Neuron (in vitro differentiated cells): Measurements from ENCODE around the gene MRPL17.

Experiments
- H2AFZ ChIP-seq: one replicate; pipeline ENCODE4 v1.6.1; 2013; ENCODE audit warnings: low read depth, mild to moderate bottlenecking, inconsistent platforms, low read length, moderate library complexity
- H3K27me3 ChIP-seq: one replicate; pipeline ENCODE4 v1.6.1; 2013; ENCODE audit warnings: low read length; ENCODE audit not compliant: insufficient read depth
- H3K36me3 ChIP-seq: one replicate; pipeline ENCODE4 v1.6.1; 2013; ENCODE audit warnings: low read length; ENCODE audit not compliant: insufficient read depth
- H3K4me1 ChIP-seq: one replicate; pipeline ENCODE4 v1.6.1; 2013; ENCODE audit warnings: low read length; ENCODE audit not compliant: insufficient read depth
- H3K4me3 ChIP-seq: 2 replicates; pipeline ENCODE4 v1.5.1; 2013; ENCODE audit warnings: mild to moderate bottlenecking, low read length, moderate library complexity
- H3K9me3 ChIP-seq: one replicate; pipeline ENCODE4 v1.6.1; 2013; ENCODE audit warnings: low read length

The MRPL17 gene

GRCh38 chr11:6646576-6646917 lies 36.6 kb downstream of the MRPL17 start:
- H3K9me3 ChIP-seq: no peaks in the 10 kb centered on the region
- H2AFZ ChIP-seq: no peak overlapping the region
- peaks cover 2% of the 10 kb centered on the region for H3K4me1 ChIP-seq
- H3K27me3 ChIP-seq: no peaks in the 10 kb centered on the region
- H3K36me3 ChIP-seq: peaks cover 35% of the 10 kb centered on the region
- no peak overlapping the region for H3K4me3 ChIP-seq

DNA sequence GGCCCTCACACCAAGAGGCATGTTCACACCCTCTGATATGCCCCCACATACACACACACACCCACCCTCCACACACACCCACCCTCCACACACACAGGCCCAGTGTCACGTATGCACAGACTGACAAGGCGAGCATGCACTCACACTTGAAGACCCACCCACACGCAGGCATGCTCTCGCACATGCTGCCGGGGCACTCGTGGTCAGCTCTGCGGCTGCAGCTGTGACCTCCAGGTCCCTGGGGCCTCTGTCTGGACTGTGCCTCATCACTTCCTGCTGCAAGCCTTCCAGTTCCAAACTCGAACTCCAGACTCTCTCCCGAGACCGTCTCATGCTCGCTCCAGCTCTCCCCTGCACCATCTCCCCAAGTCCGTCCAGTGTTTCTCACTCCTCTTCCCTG lies 37.1 kb downstream of the MRPL17 start:
- Histone ChIP-seq H3K27me3 (no peaks in the 10 kb centered on the region), H3K9me3 (no peaks in the 10 kb centered on the region), H3K4me1 (peaks cover 2% of the 10 kb centered on the region), H3K4me3 (no peak overlapping the region), H3K36me3 (peaks cover 36% of the 10 kb centered on the region), H2AFZ (no peak overlapping the region)

GRCh38 chr11:6642957-6643356 lies 40.2 kb downstream of the MRPL17 start:
- Histone ChIP-seq H3K4me3 (no peak overlapping the region), H3K36me3 (peaks cover 36% of the 10 kb centered on the region), H3K27me3 (no peaks in the 10 kb centered on the region), H2AFZ (no peak overlapping the region), H3K9me3 (no peaks in the 10 kb centered on the region), H3K4me1 (peaks cover 2% of the 10 kb centered on the region)

GRCh38 chr11:6640985-6641701 lies 42.0 kb downstream of the MRPL17 start:
- Histone ChIP-seq H3K4me3 (no peak overlapping the region), H3K4me1 (peaks cover under 1% of the 10 kb centered on the region), H3K36me3 (peaks cover 41% of the 10 kb centered on the region), H3K27me3 (no peaks in the 10 kb centered on the region), H2AFZ (no peak overlapping the region), H3K9me3 (no peaks in the 10 kb centered on the region)

DNA sequence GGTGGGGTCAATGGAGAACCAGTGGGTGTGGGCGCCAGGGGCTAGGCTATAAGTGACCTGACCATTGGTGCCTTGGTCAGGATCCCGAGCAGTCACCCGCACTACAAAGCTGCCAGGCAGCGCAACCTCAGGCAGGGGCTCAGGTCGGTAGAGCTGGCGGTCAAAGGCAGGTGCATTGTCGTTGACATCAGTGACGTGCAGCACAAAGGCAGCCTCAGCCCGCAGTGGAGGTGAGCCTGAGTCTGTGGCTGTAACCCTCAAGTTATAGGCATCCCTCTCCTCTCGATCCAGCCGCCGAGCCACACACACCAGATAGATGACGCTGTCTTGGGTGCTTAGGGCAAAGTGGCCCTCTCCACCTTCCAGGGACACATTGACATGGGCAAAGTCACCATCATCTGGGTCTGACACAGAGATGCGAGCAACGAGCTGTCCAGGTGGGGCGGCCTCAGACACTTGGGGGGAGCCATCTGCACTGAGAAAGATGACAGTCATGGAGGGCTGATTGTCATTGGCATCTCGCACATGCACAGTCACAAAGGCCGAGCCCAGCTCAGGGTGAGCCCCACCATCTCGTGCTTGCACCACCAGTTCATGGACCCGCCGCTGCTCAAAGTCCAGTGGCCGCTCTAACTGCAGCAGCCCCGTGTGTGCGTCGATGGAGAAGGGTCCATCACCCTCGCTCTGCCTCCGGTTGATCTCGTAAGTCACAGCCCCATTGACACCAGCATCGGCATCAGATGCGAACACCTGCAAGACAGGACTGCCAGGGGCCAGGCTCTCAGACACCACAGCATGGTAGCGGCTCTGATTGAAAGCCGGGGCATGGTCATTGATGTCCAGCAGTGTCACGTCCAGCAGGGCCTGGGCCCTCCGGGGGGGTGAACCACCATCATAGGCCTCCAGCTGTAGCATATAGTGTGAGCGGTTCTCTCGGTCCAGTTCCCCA lies 42.8 kb downstream of the MRPL17 start:
- peaks cover 36% of the 10 kb centered on the region for H3K36me3 ChIP-seq
- no peak overlapping the region for H2AFZ ChIP-seq
- H3K27me3 ChIP-seq: no peaks in the 10 kb centered on the region
- no peak overlapping the region for H3K4me3 ChIP-seq
- H3K4me1 ChIP-seq: peaks cover 5% of the 10 kb centered on the region
- H3K9me3 ChIP-seq: no peaks in the 10 kb centered on the region

DNA sequence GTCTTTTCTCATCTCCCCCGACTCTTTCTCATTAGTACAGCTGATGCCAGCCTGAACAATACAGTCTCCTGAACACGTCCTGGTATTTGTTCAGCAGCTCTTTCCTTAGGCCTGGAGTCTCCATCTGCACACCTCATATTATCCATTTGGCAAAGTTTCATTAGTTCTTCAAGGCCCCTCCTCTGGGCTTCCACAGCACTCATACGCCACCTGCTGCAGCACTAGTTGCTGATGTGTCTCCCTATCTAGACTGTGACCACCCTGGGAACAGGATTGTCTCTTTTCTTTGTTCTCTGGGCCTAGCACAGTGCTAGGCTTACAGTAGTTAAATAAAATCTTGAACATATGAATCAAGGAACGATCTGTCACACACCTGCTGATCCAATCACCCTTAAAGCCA lies 44.7 kb downstream of the MRPL17 start:
- Histone ChIP-seq H3K4me1 (peaks cover 5% of the 10 kb centered on the region), H3K9me3 (no peaks in the 10 kb centered on the region), H2AFZ (no peak overlapping the region), H3K27me3 (no peaks in the 10 kb centered on the region), H3K4me3 (no peak overlapping the region), H3K36me3 (peaks cover 46% of the 10 kb centered on the region)

DNA sequence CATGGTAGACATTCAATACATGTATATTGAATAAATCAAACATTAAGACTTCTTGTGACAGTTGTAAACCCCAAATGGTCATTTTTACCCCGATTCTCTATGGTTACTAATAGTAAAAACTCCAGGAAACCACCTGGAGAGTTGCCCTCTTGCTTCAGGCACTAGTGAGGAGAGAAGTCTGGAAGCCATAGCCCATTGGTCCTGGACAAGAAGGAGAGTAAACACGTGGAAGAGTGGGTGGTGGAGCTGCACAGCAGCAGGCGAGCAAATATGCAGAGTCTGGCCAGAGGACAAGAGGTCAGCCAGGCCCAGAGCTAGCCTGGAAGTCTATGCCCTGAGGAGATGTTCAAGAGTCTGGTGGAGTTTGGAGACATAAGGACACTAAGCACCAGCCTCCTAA lies 45.3 kb downstream of the MRPL17 start:
- Histone ChIP-seq H3K4me1 (peaks cover 5% of the 10 kb centered on the region), H2AFZ (no peak overlapping the region), H3K27me3 (no peaks in the 10 kb centered on the region), H3K36me3 (peaks cover 52% of the 10 kb centered on the region), H3K4me3 (no peak overlapping the region), H3K9me3 (no peaks in the 10 kb centered on the region)

DNA sequence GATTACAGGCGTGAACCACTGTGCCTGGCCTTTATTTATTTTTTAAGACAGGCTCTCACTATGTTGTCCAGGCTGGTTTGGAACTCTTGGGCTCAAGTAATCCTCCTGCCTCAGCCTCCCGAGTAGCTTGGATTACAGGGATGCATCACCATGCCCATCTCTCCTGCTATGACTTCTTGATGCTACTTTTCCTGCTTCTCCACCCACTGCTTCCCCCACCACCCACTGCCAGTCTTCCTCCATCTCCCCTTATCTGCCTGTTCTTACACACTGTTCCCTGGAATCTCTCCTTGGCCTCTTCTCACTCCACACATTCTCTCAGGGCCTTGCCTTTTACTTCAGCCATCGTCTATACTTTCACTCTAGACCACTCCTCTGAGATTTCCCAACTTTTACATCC lies 46.7 kb downstream of the MRPL17 start:
- H3K9me3 ChIP-seq: no peaks in the 10 kb centered on the region
- H3K4me1 ChIP-seq: peaks cover 5% of the 10 kb centered on the region
- peaks cover 63% of the 10 kb centered on the region for H3K36me3 ChIP-seq
- no peaks in the 10 kb centered on the region for H3K27me3 ChIP-seq
- H3K4me3 ChIP-seq: no peak overlapping the region
- no peak overlapping the region for H2AFZ ChIP-seq

DNA sequence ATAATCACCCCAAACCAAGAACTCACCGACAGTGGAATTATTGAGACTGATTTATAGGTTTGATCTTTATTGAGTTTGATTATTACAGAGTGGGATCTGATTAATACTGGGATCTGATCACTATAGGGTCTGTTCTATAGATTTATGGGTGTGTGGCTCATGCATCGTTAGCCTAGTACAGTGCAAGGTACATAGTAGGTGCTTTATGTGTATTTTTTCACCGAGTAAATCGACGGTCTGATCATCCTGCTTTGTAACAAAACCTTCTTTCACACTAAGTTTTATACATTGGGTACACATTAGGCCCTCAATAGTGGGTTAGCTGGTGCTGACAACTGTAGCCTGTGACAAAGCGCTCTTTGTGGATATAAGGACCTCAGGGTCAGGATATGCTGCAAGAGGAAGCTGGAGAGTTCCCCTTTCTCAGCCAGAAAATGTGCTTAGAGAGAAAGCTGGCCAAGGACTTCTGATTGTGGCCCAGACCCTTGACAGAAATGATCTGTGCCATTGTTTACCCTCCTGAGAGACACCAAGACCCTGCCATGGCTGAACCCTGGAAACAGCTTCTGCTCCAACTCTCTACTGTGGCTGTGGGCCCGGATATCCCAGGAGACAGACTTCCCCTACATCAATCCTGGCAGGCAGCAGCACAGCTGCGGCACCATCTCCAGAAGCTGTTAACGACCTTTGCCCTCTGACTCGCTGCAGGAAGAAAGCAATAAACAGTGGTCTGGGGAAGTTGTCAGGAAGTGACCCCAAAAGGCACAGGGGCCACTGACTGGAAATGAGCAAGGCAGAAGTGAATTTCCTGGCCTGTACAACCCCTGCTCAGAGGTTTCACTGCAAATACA lies 47.8 kb downstream of the MRPL17 start:
- peaks cover 63% of the 10 kb centered on the region for H3K36me3 ChIP-seq
- no peaks in the 10 kb centered on the region for H3K27me3 ChIP-seq
- no peak overlapping the region for H2AFZ ChIP-seq
- no peaks in the 10 kb centered on the region for H3K9me3 ChIP-seq
- peaks cover 5% of the 10 kb centered on the region for H3K4me1 ChIP-seq
- no peak overlapping the region for H3K4me3 ChIP-seq

- Histone ChIP-seq H2AFZ (no peak overlapping the region), H3K9me3 (no peaks in the 10 kb centered on the region), H3K27me3 (no peaks in the 10 kb centered on the region), H3K4me3 (no peak overlapping the region), H3K36me3 (peaks cover 62% of the 10 kb centered on the region), H3K4me1 (peaks cover 5% of the 10 kb centered on the region)
Observed at GRCh38 chr11:6634534-6634933, 48.6 kb downstream of the MRPL17 start.

DNA sequence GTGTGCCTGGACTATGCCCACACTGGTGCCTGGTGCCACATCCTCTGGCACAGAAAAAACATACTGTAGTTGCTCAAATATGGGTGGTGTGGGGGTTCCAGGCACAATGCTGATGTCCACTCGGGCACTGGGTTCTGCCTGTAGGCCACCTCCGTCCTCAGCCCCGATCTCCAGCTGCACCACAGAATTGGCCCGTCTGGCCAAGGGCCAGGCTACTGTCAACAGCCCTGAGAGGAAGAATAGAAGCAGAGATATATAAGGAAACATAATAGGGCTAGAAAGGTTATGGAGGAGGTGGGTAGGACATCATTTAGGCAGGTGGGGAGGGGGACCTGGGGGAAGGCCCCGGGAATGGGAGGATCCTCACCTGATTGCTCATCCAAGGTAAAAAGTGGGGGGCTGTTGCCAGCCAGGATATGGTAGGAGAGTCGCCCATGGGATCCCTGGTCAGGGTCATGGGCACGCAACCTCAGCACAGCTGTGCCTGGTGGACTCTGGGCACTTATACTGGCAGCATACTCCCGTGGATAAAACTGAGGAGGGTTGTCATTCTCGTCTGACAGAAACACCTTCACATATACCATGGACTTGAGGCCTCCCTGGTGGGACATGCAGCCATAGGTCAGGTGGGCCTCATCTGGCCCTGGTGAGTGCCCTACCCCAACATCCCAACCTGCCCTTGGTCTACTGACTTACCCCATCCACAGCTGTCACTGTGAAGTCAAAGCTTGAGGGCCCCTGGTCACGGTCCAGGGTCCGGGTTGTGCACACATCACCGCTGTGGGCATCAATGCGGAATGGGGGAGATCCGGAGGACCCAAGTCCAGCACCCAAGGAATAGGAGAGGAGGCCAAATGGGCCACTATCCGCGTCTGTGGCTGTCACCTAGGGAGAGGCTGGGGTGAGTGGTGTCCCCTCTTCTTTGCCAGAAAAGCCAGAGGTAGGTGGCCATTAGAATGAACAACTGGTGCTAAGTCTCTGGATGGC lies 49.4 kb downstream of the MRPL17 start:
- Histone ChIP-seq H3K36me3 (peaks cover 66% of the 10 kb centered on the region), H2AFZ (no peak overlapping the region), H3K9me3 (no peaks in the 10 kb centered on the region), H3K4me1 (peaks cover 5% of the 10 kb centered on the region), H3K4me3 (no peak overlapping the region), H3K27me3 (no peaks in the 10 kb centered on the region)
